ENCODE measurements around the gene KIFAP3. TPM values are rescaled to one million over a fixed set of nuclear protein-coding genes. Genes with fewer than 3 reads are reported as not detected.

Gene KIFAP3
- total RNA-seq, 1 donor from 2014 or later: 35.1 TPM

DNA sequence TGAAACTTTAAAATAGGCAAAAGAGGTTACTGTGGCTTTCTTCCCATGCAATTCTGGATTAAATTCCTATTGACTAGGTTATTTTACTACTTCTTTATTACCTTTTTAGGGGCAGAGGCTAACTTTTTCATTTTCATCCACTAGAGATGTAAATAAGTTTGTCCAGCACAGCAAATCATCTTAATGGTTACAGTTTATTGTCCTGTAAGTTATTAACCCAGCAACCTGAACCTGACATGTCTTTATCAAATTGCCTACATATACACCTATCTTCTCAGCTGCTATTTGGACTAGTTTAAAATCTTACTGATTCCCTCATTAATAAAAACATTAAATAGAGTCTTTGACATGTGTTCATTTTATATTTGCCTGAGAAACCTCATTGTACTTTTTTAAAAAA, 173.9 kb downstream of the KIFAP3 start:
- Mint-ChIP-seq H3K27ac (ENCODE audit: unreplicated experiment) (no peak overlapping the region), H3K36me3 (ENCODE audit: unreplicated experiment) (no peaks in the 10 kb centered on the region), H3K4me1 (ENCODE audit: unreplicated experiment) (no peaks in the 10 kb centered on the region), H3K9me3 (ENCODE audit: unreplicated experiment) (no peaks in the 10 kb centered on the region), H3K27me3 (ENCODE audit: unreplicated experiment) (peaks cover 50% of the 10 kb centered on the region), H3K4me3 (ENCODE audit: unreplicated experiment) (no peak overlapping the region)
- TF ChIP-seq, protein P1, sequence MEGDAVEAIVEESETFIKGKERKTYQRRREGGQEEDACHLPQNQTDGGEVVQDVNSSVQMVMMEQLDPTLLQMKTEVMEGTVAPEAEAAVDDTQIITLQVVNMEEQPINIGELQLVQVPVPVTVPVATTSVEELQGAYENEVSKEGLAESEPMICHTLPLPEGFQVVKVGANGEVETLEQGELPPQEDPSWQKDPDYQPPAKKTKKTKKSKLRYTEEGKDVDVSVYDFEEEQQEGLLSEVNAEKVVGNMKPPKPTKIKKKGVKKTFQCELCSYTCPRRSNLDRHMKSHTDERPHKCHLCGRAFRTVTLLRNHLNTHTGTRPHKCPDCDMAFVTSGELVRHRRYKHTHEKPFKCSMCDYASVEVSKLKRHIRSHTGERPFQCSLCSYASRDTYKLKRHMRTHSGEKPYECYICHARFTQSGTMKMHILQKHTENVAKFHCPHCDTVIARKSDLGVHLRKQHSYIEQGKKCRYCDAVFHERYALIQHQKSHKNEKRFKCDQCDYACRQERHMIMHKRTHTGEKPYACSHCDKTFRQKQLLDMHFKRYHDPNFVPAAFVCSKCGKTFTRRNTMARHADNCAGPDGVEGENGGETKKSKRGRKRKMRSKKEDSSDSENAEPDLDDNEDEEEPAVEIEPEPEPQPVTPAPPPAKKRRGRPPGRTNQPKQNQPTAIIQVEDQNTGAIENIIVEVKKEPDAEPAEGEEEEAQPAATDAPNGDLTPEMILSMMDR (IDR thresholded peaks at IDR 0.05): no peak
- no peak for DNase-seq (ENCODE audit: extremely low spot score, unreplicated experiment)

DNA sequence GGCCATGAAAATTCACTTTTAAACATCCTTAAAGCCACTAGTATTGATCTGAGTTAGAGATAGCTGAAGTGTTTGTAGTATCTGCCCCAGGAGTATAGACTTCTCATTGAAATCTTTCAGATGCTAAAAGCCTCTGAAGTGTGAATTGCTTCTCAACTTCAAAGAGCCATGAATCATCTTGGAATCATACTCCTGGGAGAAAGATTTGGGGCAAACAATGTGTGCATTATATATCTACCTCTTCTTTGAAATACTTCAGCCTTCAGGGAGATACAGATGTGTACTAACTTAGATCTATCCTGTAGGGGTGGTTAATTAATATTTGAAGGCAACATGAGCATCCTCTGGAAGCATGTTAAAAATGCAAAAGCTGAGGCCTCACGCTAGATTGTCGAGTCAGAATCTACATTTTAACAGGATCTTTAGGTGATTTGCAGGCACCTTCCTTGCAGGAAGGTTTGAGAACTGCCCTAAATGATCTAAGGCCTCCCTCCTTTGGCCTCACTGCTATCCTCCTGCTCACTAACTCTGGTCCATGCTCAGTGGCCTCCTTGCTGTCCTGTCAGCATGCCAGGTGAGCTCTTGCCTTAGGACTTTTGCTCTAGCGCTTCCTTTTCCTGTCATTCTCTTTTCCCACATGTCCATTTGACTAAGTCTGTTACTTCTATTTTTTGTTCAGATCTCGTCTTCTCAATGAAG, 174.8 kb downstream of the KIFAP3 start:
- no peak overlapping the region for H3K4me3 Mint-ChIP-seq (ENCODE audit: unreplicated experiment)
- TF ChIP-seq, protein P1 (IDR thresholded peaks at IDR 0.05): no peak
- H3K36me3 Mint-ChIP-seq (ENCODE audit: unreplicated experiment): no peaks in the 10 kb centered on the region
- H3K9me3 Mint-ChIP-seq (ENCODE audit: unreplicated experiment): no peaks in the 10 kb centered on the region
- no peak for DNase-seq (ENCODE audit: extremely low spot score, unreplicated experiment)
- H3K4me1 Mint-ChIP-seq (ENCODE audit: unreplicated experiment): peaks cover under 1% of the 10 kb centered on the region
- no peak overlapping the region for H3K27ac Mint-ChIP-seq (ENCODE audit: unreplicated experiment)
- peaks cover 50% of the 10 kb centered on the region for H3K27me3 Mint-ChIP-seq (ENCODE audit: unreplicated experiment)

DNA sequence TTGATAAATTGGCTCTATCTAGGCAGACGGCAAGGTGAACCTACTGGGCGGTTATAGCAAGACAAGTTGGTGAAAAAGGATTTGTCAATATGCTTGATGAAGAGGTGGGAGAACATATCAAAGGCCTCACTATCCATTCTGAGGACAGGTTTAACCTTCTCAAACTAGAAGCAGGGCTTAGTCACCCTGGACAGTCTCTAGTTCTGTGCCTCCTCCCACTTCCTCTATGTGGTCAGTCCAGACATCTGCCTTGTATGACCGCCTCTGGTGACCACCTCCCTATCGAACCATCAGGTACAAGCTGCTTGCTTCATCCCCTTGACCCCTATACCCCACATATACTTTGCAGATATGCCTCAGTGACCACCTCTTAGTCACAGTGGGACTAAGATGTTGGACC, 178.5 kb downstream of the KIFAP3 start:
- H3K9me3 Mint-ChIP-seq (ENCODE audit: unreplicated experiment): no peaks in the 10 kb centered on the region

DNA sequence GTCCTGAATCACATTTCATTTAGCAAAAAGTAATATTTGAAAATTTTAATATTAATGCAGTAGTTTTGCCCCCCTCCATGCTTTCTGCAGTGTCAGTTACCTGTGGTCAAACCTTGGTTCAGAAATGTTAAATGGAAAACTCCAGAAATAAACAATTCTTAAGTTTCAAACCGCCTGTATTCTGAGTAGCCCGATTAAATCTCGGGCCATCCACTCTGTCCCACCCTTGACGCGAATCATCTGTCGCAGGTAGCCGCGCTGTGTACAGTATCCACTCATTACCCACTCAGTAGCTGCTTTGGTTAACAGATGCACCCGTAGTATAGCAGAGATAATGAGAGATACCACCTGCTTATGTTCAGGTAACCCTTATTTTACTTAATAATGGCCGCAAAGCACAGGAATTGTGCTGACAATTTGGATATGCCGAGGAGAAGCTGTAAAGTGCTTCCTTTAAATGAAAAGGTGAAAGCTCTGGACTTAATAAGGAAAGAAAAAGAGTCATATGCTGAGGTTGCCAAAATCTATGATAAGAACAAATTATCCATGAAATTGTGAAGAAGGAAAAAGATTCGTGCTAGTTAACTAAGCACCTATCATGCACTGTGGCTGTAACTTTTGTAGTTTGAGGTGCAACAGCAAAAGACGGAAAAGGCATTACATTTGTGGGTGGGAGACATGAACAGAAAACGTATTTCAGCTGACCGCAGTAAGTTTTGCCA, 179.9 kb downstream of the KIFAP3 start:
- Mint-ChIP-seq H3K4me3 (ENCODE audit: unreplicated experiment) (peak overlapping the region; percentile 80), H3K4me1 (ENCODE audit: unreplicated experiment) (peaks cover 29% of the 10 kb centered on the region), H3K27me3 (ENCODE audit: unreplicated experiment) (peaks cover 21% of the 10 kb centered on the region), H3K27ac (ENCODE audit: unreplicated experiment) (peak overlapping the region; percentile 99), H3K36me3 (ENCODE audit: unreplicated experiment) (no peaks in the 10 kb centered on the region), H3K9me3 (ENCODE audit: unreplicated experiment) (no peaks in the 10 kb centered on the region)
- TF ChIP-seq, protein P1 (IDR thresholded peaks at IDR 0.05): no peak
- no peak for DNase-seq (ENCODE audit: extremely low spot score, unreplicated experiment)

More for the DNA sequence above, 178.5 kb downstream of the KIFAP3 start:
- H3K36me3 Mint-ChIP-seq (ENCODE audit: unreplicated experiment): no peaks in the 10 kb centered on the region
- H3K27ac Mint-ChIP-seq (ENCODE audit: unreplicated experiment): no peak overlapping the region
- no peak for DNase-seq (ENCODE audit: extremely low spot score, unreplicated experiment)
- peaks cover 22% of the 10 kb centered on the region for H3K4me1 Mint-ChIP-seq (ENCODE audit: unreplicated experiment)
- TF ChIP-seq, protein P1 (IDR thresholded peaks at IDR 0.05): no peak
- peaks cover 33% of the 10 kb centered on the region for H3K27me3 Mint-ChIP-seq (ENCODE audit: unreplicated experiment)
- H3K4me3 Mint-ChIP-seq (ENCODE audit: unreplicated experiment): no peak overlapping the region
